ENCODE data around the gene PHLDA2. TPM values are rescaled to one million over a fixed set of nuclear protein-coding genes. Genes with fewer than 3 reads are reported as not detected.
"Not testable (repeated sequence)": the region's sequence is repeated elsewhere in the genome, so short reads cannot be mapped to it uniquely, and the experiment has no call there.

PHLDA2 gene
- total RNA-seq, 3 donors from 2014 or later = 2.0 to 2.3 TPM; not detected in 1

DNA sequence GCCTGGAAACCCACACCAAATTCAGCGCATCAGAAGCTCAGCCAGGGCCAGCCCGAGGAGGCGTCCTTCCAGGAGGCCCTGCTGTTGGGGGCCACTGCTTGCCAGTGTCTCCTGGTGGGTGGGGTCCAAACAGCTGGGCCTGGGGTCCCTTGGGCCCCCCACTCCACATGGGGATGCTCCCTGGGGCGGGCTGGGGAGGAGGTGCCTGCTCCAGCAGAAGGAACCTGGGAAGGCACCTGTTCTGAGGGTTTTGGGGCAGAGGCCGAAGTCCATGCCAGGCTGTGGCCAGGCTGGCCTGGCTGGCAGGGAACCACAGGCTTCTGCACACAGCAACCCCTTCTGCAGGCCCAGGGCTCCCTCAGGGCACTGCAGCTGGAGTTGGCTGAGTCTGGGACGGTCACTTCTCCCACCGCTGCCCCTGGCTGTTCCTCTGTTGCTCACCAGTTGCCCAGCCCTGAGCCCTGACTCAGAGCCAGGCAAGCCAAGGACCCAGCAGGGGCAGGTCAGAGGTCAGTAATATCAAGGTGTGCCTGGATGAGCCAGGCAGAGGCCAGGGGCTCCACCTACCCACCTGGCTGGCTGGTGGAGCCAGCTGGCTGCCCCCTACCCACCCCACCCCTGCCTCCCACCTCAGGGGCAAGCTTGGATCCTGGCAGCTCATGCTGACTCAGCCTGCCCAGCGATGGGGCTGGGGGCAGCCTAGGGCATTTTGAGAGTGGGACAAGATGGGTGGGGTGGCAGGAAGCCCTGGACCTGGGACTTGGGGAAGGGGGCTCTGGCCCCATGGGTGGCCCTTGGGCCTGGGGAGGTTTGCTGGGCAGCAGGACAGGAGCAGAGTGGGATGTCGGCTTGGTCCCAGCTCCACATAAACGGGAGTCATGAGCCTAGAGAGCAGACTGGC lies 12.0 kb upstream of the PHLDA2 start:
- Histone ChIP-seq H3K4me3 (no peak overlapping the region), H3K27me3 (no peaks in the 10 kb centered on the region), H3K9me3 (peaks cover 7 to 8% of the 10 kb centered on the region in 2 donors), H3K27ac (peak overlapping the region; percentile 85), H3K36me3 (no peaks in the 10 kb centered on the region), H3K4me1 (peaks cover 6 to 10% of the 10 kb centered on the region in 2 donors)
- intact Hi-C loops (cut with DNase I; ENCODE audit: low total_unique reads) = no loop called here
- no peak for TF ChIP-seq POLR2A (IDR thresholded peaks at IDR 0.05)
- no peak for TF ChIP-seq POLR2AphosphoS5 (IDR thresholded peaks at IDR 0.05)
- TF ChIP-seq, protein P1, sequence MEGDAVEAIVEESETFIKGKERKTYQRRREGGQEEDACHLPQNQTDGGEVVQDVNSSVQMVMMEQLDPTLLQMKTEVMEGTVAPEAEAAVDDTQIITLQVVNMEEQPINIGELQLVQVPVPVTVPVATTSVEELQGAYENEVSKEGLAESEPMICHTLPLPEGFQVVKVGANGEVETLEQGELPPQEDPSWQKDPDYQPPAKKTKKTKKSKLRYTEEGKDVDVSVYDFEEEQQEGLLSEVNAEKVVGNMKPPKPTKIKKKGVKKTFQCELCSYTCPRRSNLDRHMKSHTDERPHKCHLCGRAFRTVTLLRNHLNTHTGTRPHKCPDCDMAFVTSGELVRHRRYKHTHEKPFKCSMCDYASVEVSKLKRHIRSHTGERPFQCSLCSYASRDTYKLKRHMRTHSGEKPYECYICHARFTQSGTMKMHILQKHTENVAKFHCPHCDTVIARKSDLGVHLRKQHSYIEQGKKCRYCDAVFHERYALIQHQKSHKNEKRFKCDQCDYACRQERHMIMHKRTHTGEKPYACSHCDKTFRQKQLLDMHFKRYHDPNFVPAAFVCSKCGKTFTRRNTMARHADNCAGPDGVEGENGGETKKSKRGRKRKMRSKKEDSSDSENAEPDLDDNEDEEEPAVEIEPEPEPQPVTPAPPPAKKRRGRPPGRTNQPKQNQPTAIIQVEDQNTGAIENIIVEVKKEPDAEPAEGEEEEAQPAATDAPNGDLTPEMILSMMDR (IDR thresholded peaks at IDR 0.05) = no peak
- no peak for DNase-seq (ENCODE audit: low spot score in 2 of 2)

DNA sequence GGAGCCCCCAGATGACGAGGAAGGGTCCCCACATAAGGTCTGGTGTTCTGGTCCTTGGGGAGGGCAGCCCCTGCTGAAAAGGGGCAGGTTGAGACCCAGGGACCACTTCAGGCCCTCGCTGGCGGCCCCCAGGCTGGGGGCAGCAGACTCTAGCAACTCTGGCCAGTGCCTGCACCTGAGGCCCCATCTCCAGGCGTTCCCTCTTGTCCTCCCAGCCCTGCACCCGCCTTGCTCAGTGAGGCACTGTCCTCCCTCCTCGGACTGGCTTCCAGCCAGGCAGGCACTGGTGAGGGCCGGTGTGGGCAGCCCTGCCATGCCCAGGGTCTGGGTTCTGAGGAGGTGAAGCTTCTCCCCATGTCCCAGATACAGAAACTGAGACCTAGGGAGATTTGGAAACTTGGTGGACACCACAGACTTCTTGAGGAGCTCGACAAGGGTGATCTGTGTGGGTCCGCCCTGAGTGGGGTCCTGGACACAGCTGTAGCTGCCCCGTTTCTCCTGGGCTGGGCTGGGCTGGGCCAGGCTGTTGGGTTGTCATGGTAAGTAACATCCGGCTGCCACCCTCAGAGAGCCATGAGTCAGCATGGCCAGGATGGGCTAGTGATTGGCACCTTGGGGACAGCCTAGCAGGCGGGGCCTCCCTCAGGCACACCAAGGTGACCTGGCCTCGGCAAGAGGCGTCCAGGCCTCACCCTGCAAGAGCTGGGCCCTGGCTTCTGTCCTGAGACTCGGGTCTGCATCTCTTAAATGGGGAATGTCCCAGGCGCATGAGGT lies 11.1 kb upstream of the PHLDA2 start:
- intact Hi-C loops (cut with DNase I; ENCODE audit: low total_unique reads) = no loop called here
- TF ChIP-seq POLR2A (IDR thresholded peaks at IDR 0.05) (no peak), POLR2AphosphoS5 (IDR thresholded peaks at IDR 0.05) (no peak)
- TF ChIP-seq, protein P1 (IDR thresholded peaks at IDR 0.05) = no peak
- Histone ChIP-seq H3K9me3 (peaks cover 7 to 8% of the 10 kb centered on the region in 2 donors), H3K27me3 (no peaks in the 10 kb centered on the region), H3K27ac (peak overlapping the region; percentile 85), H3K36me3 (no peaks in the 10 kb centered on the region), H3K4me3 (no peak overlapping the region), H3K4me1 (peaks cover 0 to 3% of the 10 kb centered on the region in 2 donors)
- DNase-seq (ENCODE audit: low spot score in 2 of 2) = peak; percentile 71 to 75

- DNase-seq (ENCODE audit: low spot score in 2 of 2); intact Hi-C loops (cut with DNase I; ENCODE audit: low total_unique reads); H3K9me3 ChIP-seq; H3K27ac ChIP-seq; H3K4me1 ChIP-seq; H3K36me3 ChIP-seq; H3K4me3 ChIP-seq; H3K27me3 ChIP-seq: not testable (repeated sequence)
Observed at GRCh38 chr11:2938458-2939418, 9.5 kb upstream of the PHLDA2 start.

DNA sequence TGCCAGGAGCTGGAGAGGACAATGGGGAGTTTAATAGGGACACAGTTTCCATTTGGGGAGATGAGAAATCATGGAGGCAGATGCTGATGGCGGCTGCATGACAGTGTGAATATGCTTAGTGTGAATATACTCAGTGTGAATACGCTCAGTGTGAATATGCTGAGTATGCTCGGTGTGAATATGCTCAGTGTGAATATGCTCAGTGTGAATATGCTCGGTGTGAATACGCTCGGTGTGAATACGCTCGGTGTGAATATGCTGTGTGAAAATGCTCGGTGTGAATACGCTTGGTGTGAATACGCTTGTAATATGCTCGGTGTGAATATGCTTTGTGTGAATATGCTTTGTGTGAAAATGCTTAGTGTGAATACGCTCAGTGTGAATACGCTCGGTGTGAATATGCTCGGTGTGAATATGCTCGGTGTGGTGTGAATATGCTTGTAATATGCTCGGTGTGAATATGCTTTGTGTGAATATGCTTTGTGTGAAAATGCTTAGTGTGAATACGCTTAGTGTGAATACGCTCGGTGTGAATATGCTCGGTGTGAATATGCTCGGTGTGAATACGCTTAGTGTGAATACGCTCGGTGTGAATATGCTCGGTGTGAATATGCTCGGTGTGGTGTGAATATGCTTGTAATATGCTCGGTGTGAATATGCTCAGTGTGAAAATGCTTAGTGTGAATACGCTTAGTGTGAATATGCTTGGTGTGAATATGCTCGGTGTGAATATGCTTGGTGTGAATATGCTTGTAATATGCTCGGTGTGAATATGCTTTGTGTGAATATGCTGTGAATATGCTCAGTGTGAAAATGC lies 8.6 kb upstream of the PHLDA2 start:
- H3K27me3 ChIP-seq; H3K9me3 ChIP-seq; DNase-seq (ENCODE audit: low spot score in 2 of 2); H3K4me1 ChIP-seq; intact Hi-C loops (cut with DNase I; ENCODE audit: low total_unique reads); H3K27ac ChIP-seq; H3K36me3 ChIP-seq; H3K4me3 ChIP-seq: not testable (repeated sequence)

- no peaks in the 10 kb centered on the region for H3K27me3 ChIP-seq
- intact Hi-C loops (cut with DNase I; ENCODE audit: low total_unique reads) = no loop called here
- no peaks in the 10 kb centered on the region for H3K36me3 ChIP-seq
- no peak overlapping the region for H3K4me3 ChIP-seq
- TF ChIP-seq POLR2AphosphoS5 (IDR thresholded peaks at IDR 0.05) (no peak), POLR2A (IDR thresholded peaks at IDR 0.05) (no peak)
- TF ChIP-seq, protein P1 (IDR thresholded peaks at IDR 0.05) = no peak
- H3K27ac ChIP-seq = no peak overlapping the region
- peak in 1 of 2 donors; percentile 43 for DNase-seq (ENCODE audit: low spot score in 2 of 2)
- H3K9me3 ChIP-seq = peaks cover 7 to 8% of the 10 kb centered on the region in 2 donors
- peaks cover under 1 to 7% of the 10 kb centered on the region in 2 donors for H3K4me1 ChIP-seq
Observed at GRCh38 chr11:2934611-2935239, 5.5 kb upstream of the PHLDA2 start.
